ENCODE data around the gene MTHFSD. TPM values are rescaled to one million over a fixed set of nuclear protein-coding genes. Genes with fewer than 3 reads are reported as not detected.

The MTHFSD gene
- 10 to 100 TPM; 17.6 to 46.7 (median 29.9) TPM for total RNA-seq
- polyA plus RNA-seq, result 10 to 100 TPM; 16.7 to 28.1 TPM
- total RNA-seq, result 12.7 reads per million, percentile 40 among the genes with 10 or more reads in this experiment

GRCh38 chr16:86554917-86555703 lies at the start of gene MTHFSD:
TSS of gene MTHFSD (minus strand) at chr16:86555235. CDS start at chr16:86555184, 51 bp downstream.
- Mint-ChIP-seq H3K36me3 (peaks cover 0 to 15% (median 5%) of the 10 kb centered on the region in 5 donors), H3K9me3 (peaks cover 0 to 5% (median 0%) of the 10 kb centered on the region in 11 donors), H3K4me3 (peak within 1 kb of the TSS; percentile 79 to 96 (median 94)), H3K27ac (peak within 1 kb of the TSS; percentile 92 to 98 (median 97)), H3K4me1 (peaks cover 8 to 36% (median 35%) of the 10 kb centered on the region in 7 donors), H3K27me3 (peaks cover 0 to 7% (median 4%) of the 10 kb centered on the region in 5 donors)
- ChIA-PET POLR2A (interaction anchor here (0.5 to 0.9 kb wide), 2 partner anchors 9 to 762 kb away, joined by 3 to 4 read pairs; partner anchors contain the start of gene C16orf95), CTCF (interaction anchor here (1.3 kb wide), 1 partner anchor 10 kb away, joined by 3 read pairs; no protein-coding TSS in a partner anchor)
- H3K27ac ChIP-seq (ENCODE audit: low read depth, low read length), result peak within 1 kb of the TSS; percentile 96
- ATAC-seq (peak; percentile 97), DNase-seq (peak; percentile 90 to 100 (median 96))
- peaks cover 0 to 5% of the 10 kb centered on the region in 2 donors for H3K4me1 ChIP-seq (ENCODE audit: control insufficient read depth in 2 of 2, insufficient read depth in 2 of 2, low read length in 2 of 2)
- H3K36me3 ChIP-seq (ENCODE audit: control insufficient read depth in 2 of 3, insufficient read depth in 3 of 3, low read length in 3 of 3), result peaks cover 0 to 12% (median 0%) of the 10 kb centered on the region in 3 experiments
- peak within 1 kb of the TSS; percentile 96 for H3K4me3 ChIP-seq (ENCODE audit: low read length)
- intact Hi-C loops (cut with micrococcal nuclease), result loop anchor here in 1 of 2 donors (1.0 to 2.0 kb wide), 2 partner anchors 8 to 834 kb away; no protein-coding TSS in a partner anchor
- no peaks in the 10 kb centered on the region for H3K9me3 ChIP-seq (ENCODE audit: control insufficient read depth in 2 of 3, low read length in 3 of 3)
- H3K27me3 ChIP-seq (ENCODE audit: control insufficient read depth in 2 of 2, insufficient read depth in 2 of 2, low read length in 2 of 2), result no peaks in the 10 kb centered on the region

GRCh38 chr16:86604436-86605193 lies 49.6 kb upstream of the MTHFSD start:
- no peaks in the 10 kb centered on the region for H3K36me3 ChIP-seq (ENCODE audit: control insufficient read depth in 2 of 3, insufficient read depth in 3 of 3, low read length in 3 of 3)
- peaks cover 10 to 29% (median 12%) of the 10 kb centered on the region in 5 donors for H3K27me3 Mint-ChIP-seq
- peak overlapping the region; percentile 78 to 92 (median 84) for H3K4me3 Mint-ChIP-seq
- H3K27ac Mint-ChIP-seq, result peak overlapping the region; percentile 57 to 95 (median 82)
- no peaks in the 10 kb centered on the region for H3K4me1 ChIP-seq (ENCODE audit: control insufficient read depth in 2 of 2, insufficient read depth in 2 of 2, low read length in 2 of 2)
- no peaks in the 10 kb centered on the region for H3K36me3 Mint-ChIP-seq
- peak overlapping the region; percentile 68 for H3K27ac ChIP-seq (ENCODE audit: low read depth, low read length)
- H3K27me3 ChIP-seq (ENCODE audit: control insufficient read depth in 2 of 2, insufficient read depth in 2 of 2, low read length in 2 of 2), result no peaks in the 10 kb centered on the region
- H3K9me3 ChIP-seq (ENCODE audit: control insufficient read depth in 2 of 3, low read length in 3 of 3), result no peaks in the 10 kb centered on the region
- CTCF ChIA-PET, result interaction anchor here (1.1 kb wide), 1 partner anchor 40 kb away, joined by 3 read pairs; no protein-coding TSS in a partner anchor
- H3K4me3 ChIP-seq (ENCODE audit: low read length), result peak overlapping the region; percentile 67
- peaks cover 4 to 14% (median 9%) of the 10 kb centered on the region in 7 donors for H3K4me1 Mint-ChIP-seq
- peak; percentile 97 for ATAC-seq
- intact Hi-C loops (cut with micrococcal nuclease), result no loop called here
- DNase-seq, result peak; percentile 20 to 63 (median 45)
- POLR2A ChIA-PET, result interaction anchor here (1.1 kb wide), 1 partner anchor 48 kb away, joined by 3 read pairs; no protein-coding TSS in a partner anchor
- peaks cover 0 to 4% (median 0%) of the 10 kb centered on the region in 11 donors for H3K9me3 Mint-ChIP-seq

- Mint-ChIP-seq H3K27ac (no peak overlapping the region), H3K4me1 (peaks cover 6 to 20% (median 11%) of the 10 kb centered on the region in 7 donors), H3K9me3 (peaks cover 0 to 4% (median 0%) of the 10 kb centered on the region in 11 donors), H3K36me3 (no peaks in the 10 kb centered on the region), H3K4me3 (peak overlapping the region in 2 of 10 donors; percentile 22 to 51), H3K27me3 (peaks cover 16 to 28% (median 23%) of the 10 kb centered on the region in 5 donors)
- H3K27ac ChIP-seq (ENCODE audit: low read depth, low read length), result no peak overlapping the region
- intact Hi-C loops (cut with micrococcal nuclease), result no loop called here
- ATAC-seq (no peak), DNase-seq (no peak)
- ChIA-PET POLR2A (no interaction called here), CTCF (no interaction called here)
- no peaks in the 10 kb centered on the region for H3K9me3 ChIP-seq (ENCODE audit: control insufficient read depth in 2 of 3, low read length in 3 of 3)
- no peak overlapping the region for H3K4me3 ChIP-seq (ENCODE audit: low read length)
- H3K27me3 ChIP-seq (ENCODE audit: control insufficient read depth in 2 of 2, insufficient read depth in 2 of 2, low read length in 2 of 2), result no peaks in the 10 kb centered on the region
- no peaks in the 10 kb centered on the region for H3K4me1 ChIP-seq (ENCODE audit: control insufficient read depth in 2 of 2, insufficient read depth in 2 of 2, low read length in 2 of 2)
- H3K36me3 ChIP-seq (ENCODE audit: control insufficient read depth in 2 of 3, insufficient read depth in 3 of 3, low read length in 3 of 3), result no peaks in the 10 kb centered on the region
Measured at GRCh38 chr16:86602521-86602920, 47.5 kb upstream of the MTHFSD start.

GRCh38 chr16:86601356-86601755 lies 46.3 kb upstream of the MTHFSD start:
- H3K4me3 ChIP-seq (ENCODE audit: low read length), result no peak overlapping the region
- intact Hi-C loops (cut with micrococcal nuclease), result no loop called here
- H3K9me3 Mint-ChIP-seq, result peaks cover 0 to 3% (median 0%) of the 10 kb centered on the region in 11 donors
- no peak for DNase-seq
- no peaks in the 10 kb centered on the region for H3K27me3 ChIP-seq (ENCODE audit: control insufficient read depth in 2 of 2, insufficient read depth in 2 of 2, low read length in 2 of 2)
- peaks cover 16 to 28% (median 23%) of the 10 kb centered on the region in 5 donors for H3K27me3 Mint-ChIP-seq
- no peaks in the 10 kb centered on the region for H3K9me3 ChIP-seq (ENCODE audit: control insufficient read depth in 2 of 3, low read length in 3 of 3)
- no peak overlapping the region for H3K4me3 Mint-ChIP-seq
- ChIA-PET POLR2A (no interaction called here), CTCF (no interaction called here)
- H3K4me1 ChIP-seq (ENCODE audit: control insufficient read depth in 2 of 2, insufficient read depth in 2 of 2, low read length in 2 of 2), result no peaks in the 10 kb centered on the region
- peaks cover 6 to 20% (median 11%) of the 10 kb centered on the region in 7 donors for H3K4me1 Mint-ChIP-seq
- no peak for ATAC-seq
- no peaks in the 10 kb centered on the region for H3K36me3 Mint-ChIP-seq
- H3K27ac Mint-ChIP-seq, result no peak overlapping the region
- H3K27ac ChIP-seq (ENCODE audit: low read depth, low read length), result no peak overlapping the region
- no peaks in the 10 kb centered on the region for H3K36me3 ChIP-seq (ENCODE audit: control insufficient read depth in 2 of 3, insufficient read depth in 3 of 3, low read length in 3 of 3)

GRCh38 chr16:86598607-86599565 lies 43.9 kb upstream of the MTHFSD start:
- no peak overlapping the region for H3K27ac Mint-ChIP-seq
- ATAC-seq, result no peak
- H3K4me1 Mint-ChIP-seq, result peaks cover 0 to 6% (median 0%) of the 10 kb centered on the region in 7 donors
- POLR2A ChIA-PET, result no interaction called here
- H3K27me3 Mint-ChIP-seq, result peaks cover 21 to 34% (median 30%) of the 10 kb centered on the region in 5 donors
- H3K9me3 Mint-ChIP-seq, result peaks cover 0 to 4% (median 0%) of the 10 kb centered on the region in 11 donors
- Histone ChIP-seq H3K27ac (ENCODE audit: low read depth, low read length) (no peak overlapping the region), H3K4me1 (ENCODE audit: control insufficient read depth in 2 of 2, insufficient read depth in 2 of 2, low read length in 2 of 2) (no peaks in the 10 kb centered on the region), H3K36me3 (ENCODE audit: control insufficient read depth in 2 of 3, insufficient read depth in 3 of 3, low read length in 3 of 3) (no peaks in the 10 kb centered on the region), H3K27me3 (ENCODE audit: control insufficient read depth in 2 of 2, insufficient read depth in 2 of 2, low read length in 2 of 2) (no peaks in the 10 kb centered on the region), H3K4me3 (ENCODE audit: low read length) (no peak overlapping the region), H3K9me3 (ENCODE audit: control insufficient read depth in 2 of 3, low read length in 3 of 3) (no peaks in the 10 kb centered on the region)
- DNase-seq, result no peak
- H3K36me3 Mint-ChIP-seq, result no peaks in the 10 kb centered on the region
- CTCF ChIA-PET, result no interaction called here
- intact Hi-C loops (cut with micrococcal nuclease), result no loop called here
- H3K4me3 Mint-ChIP-seq, result no peak overlapping the region

Measured in naive thymus-derived CD4-positive, alpha-beta T cell (primary cell).